Progenitor cell of endocrine pancreas (in vitro differentiated cells): ENCODE results near the gene SNTG2. TPM values are rescaled to one million over a fixed set of nuclear protein-coding genes. Genes with fewer than 3 reads are reported as not detected.

Experiments used
- DNase-seq: peaks from one replicate; pipeline ENCODE4 v3.0.0; 2021; ENCODE audit warnings: low spot score; ENCODE audit not compliant: unreplicated experiment
- H3K27ac Mint-ChIP-seq: 2 replicates; pipeline ENCODE4 v1.8.0; 2021; ENCODE audit warnings: mild to moderate bottlenecking, moderate library complexity, mixed read lengths
- H3K27me3 Mint-ChIP-seq: 2 replicates; pipeline ENCODE4 v1.8.0; 2021; ENCODE audit warnings: mixed read lengths
- H3K36me3 Mint-ChIP-seq: 2 replicates; pipeline ENCODE4 v1.8.0; 2022; ENCODE audit warnings: mixed read lengths; ENCODE audit not compliant: insufficient read depth
- H3K4me1 Mint-ChIP-seq: 2 replicates; pipeline ENCODE4 v1.8.0; 2021; ENCODE audit warnings: low read depth, mixed read lengths
- H3K4me3 Mint-ChIP-seq: 2 replicates; pipeline ENCODE4 v1.8.0; 2021; ENCODE audit warnings: low read depth, mild to moderate bottlenecking, moderate library complexity, mixed read lengths
- H3K9me3 Mint-ChIP-seq: 2 replicates; pipeline ENCODE4 v1.8.0; 2021; ENCODE audit warnings: low read depth, mixed read lengths
- CTCF ChIP-seq: fragments of 200-600 bp; sonication (generic); IDR thresholded peaks from one replicate; pipeline ENCODE4 v1.5.0; 2021; ENCODE audit warnings: antibody characterized with exemption, mild to moderate bottlenecking; ENCODE audit not compliant: unreplicated experiment
- total RNA-seq: library from RNA; stranded (reverse); gene quantifications from 2 replicates; pipeline ENCODE4 v1.2.1, GENCODE V29; 2021

The SNTG2 gene
- total RNA-seq, 1 donor from 2014 or later = 0.50 TPM

DNA sequence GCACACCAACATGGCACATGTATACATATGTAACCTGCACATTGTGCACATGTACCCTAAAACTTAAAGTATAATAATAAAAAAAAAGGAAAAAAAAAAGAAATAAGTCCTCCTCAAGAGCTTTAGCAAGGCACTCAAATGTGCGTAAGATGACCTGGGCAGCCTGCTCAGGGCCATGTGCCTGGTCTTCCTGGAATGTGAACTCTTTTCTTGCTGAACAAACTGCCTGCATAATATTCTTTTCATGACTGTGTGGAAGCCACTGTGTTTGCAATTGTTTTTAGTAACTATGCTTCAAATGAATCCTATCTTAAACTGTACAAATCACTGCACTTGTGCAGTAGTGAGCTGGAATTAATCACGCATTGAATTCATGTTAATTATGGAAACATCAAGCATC is 294.5 kb downstream of the SNTG2 start:
- H3K4me1 Mint-ChIP-seq = no peaks in the 10 kb centered on the region
- no peaks in the 10 kb centered on the region for H3K36me3 Mint-ChIP-seq

GRCh38 chr2:1246239-1246638 is 295.6 kb downstream of the SNTG2 start:
- Mint-ChIP-seq H3K36me3 (no peaks in the 10 kb centered on the region), H3K4me3 (no peak overlapping the region), H3K9me3 (no peaks in the 10 kb centered on the region), H3K27ac (no peak overlapping the region), H3K4me1 (no peaks in the 10 kb centered on the region), H3K27me3 (peaks cover 9% of the 10 kb centered on the region)
- no peak for DNase-seq
- TF ChIP-seq CTCF = no peak

More for the DNA sequence above, 294.5 kb downstream of the SNTG2 start:
- no peak for DNase-seq
- Mint-ChIP-seq H3K27me3 (peaks cover 3% of the 10 kb centered on the region), H3K27ac (no peak overlapping the region), H3K9me3 (no peaks in the 10 kb centered on the region), H3K4me3 (no peak overlapping the region)
- TF ChIP-seq CTCF = no peak

- Mint-ChIP-seq H3K9me3 (no peaks in the 10 kb centered on the region), H3K36me3 (no peaks in the 10 kb centered on the region), H3K4me3 (no peak overlapping the region), H3K27me3 (peaks cover 9% of the 10 kb centered on the region), H3K27ac (no peak overlapping the region), H3K4me1 (no peaks in the 10 kb centered on the region)
- TF ChIP-seq CTCF = no peak
- DNase-seq = no peak
These were observed 296.3 kb downstream of the SNTG2 start for GRCh38 chr2:1246991-1247390.

- Mint-ChIP-seq H3K36me3 (no peaks in the 10 kb centered on the region), H3K27me3 (peaks cover 9% of the 10 kb centered on the region), H3K4me3 (no peak overlapping the region), H3K9me3 (no peaks in the 10 kb centered on the region), H3K4me1 (no peaks in the 10 kb centered on the region), H3K27ac (no peak overlapping the region)
- TF ChIP-seq CTCF = no peak
- DNase-seq = no peak
These were observed 297.5 kb downstream of the SNTG2 start for GRCh38 chr2:1248187-1248586.

DNA sequence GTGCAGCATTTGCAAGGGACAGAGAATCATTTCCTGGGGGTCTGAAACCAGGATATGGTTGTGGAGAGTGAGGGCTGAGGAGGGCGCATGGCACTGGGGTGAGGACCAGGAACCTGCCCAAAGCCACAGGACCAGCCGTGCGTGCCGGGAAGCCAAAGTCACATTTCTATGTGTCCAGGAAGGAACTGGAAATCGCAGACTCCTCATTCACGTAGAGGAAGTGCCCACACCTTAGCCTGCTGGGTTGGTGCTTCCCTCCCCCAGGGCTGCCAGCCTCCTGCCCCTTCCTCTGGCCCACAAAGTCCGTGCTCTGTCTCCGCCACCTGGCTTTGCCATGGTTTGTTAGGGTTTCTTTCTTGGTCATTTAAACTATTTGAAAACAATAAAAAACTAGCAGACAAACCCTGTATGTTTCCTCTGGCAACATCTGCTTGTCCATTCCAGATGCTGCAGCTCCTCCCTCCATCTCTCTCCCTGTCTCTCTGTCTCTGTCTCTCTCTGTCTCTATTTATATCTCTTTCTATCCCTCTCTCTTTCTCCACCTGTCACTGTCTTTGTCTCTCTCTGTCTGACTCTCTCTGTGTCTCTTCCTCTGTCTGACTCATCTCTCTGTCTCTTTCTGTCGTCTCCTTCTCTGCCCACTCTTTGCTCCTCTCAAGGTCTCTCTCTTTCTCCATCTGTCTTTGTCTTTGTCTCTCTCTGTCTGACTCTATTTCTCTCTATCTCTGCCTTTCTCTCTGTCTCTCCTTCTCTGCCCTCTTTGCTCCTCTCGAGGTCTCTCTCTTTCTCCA is 299.4 kb downstream of the SNTG2 start:
- Mint-ChIP-seq H3K4me3 (no peak overlapping the region), H3K27ac (no peak overlapping the region), H3K9me3 (no peaks in the 10 kb centered on the region), H3K27me3 (peaks cover 15% of the 10 kb centered on the region), H3K36me3 (no peaks in the 10 kb centered on the region), H3K4me1 (no peaks in the 10 kb centered on the region)
- TF ChIP-seq CTCF = no peak
- no peak for DNase-seq
